Stimulated activated CD8-positive, alpha-beta memory T cell treated with anti-CD3 and anti-CD28 coated beads, Interleukin-7, amount 100 ng/mL, for 48 hours (primary cell): ENCODE results near the gene MYO5B.

Experiments used
- DNase-seq, 2 donors: peaks; one replicate each; pipeline ENCODE4 v3.0.0-alpha.2; 2020; ENCODE audit warnings: low read depth in 1 of 2; ENCODE audit errors: extremely low read depth in 1 of 2

Gene MYO5B

DNA sequence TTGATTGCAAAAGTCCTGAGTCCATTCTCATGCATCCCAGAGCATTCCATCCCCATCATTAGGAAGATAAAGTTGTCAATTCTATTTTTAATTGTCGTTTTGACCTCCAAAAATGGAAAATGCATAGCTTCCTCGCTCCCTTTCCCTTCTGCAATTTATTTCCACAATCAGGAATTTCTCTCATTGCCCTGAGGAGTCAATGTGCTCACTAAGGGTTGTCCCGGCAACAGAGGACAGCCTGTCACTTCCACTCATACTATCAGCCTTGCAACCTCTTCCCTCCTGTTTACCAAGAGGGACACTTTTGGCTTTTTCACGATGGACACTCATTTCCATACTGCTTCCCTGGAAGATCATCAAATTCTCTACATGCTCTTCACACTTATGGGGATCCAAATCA lies 164.8 kb downstream of the MYO5B start:
- no peak for DNase-seq

DNA sequence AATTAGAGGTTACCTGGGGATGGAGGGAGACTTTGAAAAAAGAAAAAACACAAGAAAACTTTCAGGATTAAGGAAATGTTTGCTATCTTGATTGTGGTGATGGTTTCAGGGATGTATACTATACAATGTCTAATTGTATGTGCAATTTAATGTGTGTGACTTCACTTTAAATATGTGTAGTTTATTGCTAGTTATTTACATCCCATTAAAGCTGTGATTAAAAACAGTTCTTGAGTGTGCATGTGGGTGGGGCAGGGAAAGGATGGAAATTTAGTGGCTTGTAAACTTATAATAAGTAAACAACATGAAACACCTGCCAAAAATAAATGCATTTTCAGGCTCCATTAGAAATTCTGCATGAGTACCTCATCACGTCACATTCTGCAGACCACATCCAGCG lies 167.0 kb downstream of the MYO5B start:
- no peak for DNase-seq

DNA sequence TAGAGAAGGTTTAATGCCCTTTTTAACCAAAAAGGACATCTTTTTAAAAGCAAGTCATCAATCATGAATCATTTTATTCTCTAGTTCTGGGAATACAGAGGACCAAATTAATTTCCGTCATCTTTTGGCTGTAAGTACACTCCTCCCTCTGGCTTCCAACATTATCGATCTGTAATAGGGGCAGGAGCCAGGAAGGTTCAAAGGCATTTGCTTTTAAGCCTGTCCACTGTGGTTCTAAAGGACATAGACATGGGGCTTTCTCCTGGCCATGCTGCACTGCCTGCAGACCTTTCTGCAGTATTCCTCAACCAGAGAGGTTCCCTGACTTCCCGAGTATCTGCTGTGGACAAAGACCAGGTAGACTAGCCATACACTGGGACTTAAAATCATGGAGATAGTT lies 170.5 kb downstream of the MYO5B start:
- no peak for DNase-seq

DNA sequence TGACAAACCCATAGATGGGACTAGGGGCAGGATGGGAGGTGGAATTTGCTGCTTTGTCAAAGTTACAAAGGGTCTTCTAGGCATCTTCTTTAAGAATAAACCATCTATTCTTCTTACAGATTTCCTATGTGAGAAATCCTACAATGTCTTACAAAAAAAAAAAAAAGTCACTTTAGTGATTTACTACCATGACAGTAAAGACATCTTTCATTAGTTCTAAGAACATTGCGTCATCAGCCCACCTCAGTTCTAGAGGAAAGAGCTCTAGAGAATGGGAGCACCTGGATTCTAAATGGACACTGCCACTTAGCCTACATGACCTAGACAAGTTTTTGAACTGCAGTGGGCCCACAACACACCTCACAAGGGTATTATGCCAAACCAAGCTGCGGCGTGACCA lies 172.0 kb downstream of the MYO5B start:
- DNase-seq: no peak

DNA sequence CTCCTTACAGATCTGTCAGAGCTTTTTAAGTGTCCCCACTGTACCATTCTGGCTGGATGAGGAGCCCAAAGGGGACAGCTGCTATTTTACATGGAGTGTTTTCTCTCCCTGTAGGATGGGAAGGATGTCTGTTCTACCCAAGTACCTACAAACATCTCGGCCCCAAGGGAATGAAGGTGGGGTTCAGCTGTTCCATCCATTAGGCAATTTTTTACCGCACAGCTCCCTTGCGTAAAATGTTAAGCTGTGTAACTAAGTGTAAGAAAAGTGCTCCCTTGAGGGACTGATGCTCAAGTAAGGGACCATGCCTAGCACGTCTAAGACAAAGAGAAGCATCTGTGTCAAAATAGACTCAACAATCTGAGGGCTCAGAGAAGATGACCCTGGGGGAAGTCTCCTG lies 180.3 kb downstream of the MYO5B start:
- DNase-seq: no peak

- DNase-seq: no peak
These were observed 181.4 kb downstream of the MYO5B start for GRCh38 chr18:50013363-50014138.

DNA sequence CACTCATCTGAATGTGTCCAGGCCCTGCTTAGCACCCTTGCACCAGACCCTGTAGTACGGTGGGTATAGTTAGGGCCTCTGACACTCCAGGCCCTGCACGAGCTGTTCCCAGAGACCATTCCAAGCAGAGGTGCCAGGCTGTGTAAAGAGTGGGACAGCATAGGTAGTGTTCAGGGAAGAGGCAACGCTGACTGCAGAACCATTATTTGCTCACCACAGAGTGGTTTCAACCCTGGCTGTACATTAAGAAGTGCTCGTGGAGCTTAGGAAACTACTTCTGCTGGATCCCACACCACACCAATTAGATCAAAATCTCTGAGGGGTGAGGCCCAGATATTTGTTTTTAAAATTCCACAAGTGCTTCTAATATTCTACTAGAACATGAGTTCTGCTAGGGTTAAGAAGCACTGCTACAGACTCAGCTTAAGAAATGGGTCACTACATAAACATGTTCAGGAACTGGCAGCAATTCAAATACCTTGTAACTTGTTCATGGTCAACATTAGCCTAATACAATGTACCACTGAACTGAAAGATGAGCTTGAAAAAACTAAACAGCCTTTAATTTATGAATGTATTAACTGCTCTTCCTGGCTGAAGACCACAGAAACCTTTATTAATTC lies 183.0 kb downstream of the MYO5B start:
- no peak for DNase-seq

DNA sequence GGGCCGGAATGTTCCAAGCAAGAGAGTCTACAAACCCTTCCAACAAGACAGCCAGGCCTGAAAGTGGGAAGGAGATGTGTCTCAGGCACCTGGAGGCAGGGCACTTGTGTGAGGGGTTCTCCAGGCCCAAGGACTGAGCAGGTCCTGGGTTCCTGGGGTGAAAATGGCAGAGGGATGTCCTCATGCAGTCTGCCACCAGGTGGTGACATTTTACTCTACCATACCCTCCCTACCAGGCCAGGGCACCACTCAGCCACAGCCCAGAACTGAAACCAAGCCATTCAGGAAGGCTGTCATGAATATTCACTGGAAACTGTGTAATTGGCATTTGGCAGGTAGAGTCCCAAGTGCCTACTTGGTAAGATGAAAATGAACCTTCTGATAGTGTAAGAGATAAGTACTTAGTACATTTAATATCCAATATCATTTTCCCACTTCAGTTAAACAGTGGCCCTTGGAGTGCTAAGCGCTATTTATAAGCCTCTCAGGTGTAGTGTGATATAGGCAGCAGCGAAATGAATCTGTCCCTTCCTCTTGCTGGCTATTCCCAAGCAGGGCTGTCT lies 185.1 kb downstream of the MYO5B start:
- DNase-seq: peak in 1 of 2 donors; percentile 5

DNA sequence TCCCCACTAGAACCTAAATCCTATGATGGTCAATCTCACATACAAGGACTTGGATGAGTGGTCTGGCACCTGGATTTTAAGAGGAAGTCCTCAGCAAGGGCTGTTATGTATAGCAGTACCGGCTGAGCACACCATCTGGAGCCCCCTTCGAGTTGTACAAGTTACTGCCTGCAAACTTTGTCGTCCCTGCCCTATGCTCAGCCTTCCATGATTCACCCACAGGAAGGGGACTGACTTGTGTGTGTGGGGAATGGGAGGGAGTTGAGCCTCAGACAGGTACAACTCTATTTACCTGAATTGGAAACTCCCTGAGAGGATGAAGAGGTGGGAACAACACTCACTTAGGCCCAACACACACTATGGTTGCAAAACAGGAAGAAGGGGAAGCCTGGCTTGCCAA lies 186.6 kb downstream of the MYO5B start:
- DNase-seq: no peak

DNA sequence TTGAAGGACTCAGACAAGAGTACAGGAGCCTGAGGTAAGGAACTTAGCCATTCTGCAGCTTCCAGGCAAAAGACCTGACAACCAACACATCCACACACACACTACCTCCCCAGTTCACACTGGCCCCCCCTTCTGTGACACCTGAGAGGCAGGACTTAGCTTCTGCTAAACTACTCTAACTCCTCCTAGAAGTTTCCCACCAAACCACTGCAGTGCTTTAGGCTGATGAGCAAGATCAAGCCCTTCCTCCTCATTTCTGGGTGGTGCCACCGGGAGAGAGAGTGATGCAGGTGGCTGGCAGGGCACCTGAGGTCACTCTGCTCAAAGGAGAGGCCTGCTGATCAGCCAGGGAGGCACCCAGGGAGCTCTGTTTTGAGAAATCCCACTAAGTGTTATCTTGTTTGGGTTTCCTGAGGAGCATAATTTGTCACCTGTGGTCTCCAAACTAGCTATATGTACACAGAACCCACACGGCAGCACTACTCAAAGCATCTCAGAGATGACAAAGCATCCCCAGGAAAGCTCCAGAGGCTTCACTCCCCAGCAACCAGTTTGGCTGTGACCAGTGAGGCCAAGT lies 188.4 kb downstream of the MYO5B start:
- DNase-seq: no peak

DNA sequence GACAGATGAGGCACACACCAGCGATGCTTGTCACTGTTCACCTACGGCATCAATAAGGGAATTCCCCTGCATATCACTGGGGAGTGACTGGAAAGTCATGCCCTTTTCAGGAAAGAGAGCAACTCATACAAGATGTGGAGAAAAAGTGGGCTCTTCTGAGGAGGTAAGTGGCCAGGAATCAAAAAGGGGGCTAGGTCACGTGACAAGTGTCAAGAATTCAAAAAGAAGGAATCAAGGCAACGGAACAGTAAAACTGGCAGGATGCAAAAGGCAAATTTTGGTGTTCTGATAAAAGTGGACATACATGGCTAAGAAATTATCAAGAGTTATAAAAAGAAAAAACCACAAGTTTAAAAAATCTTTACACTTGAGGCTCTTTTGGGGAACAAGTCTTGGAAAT lies 190.9 kb downstream of the MYO5B start:
- DNase-seq: no peak

- no peak for DNase-seq
These were observed 192.2 kb downstream of the MYO5B start for GRCh38 chr18:50002781-50003180.

GRCh38 chr18:50000227-50000626 lies 194.7 kb downstream of the MYO5B start:
- DNase-seq: no peak

DNA sequence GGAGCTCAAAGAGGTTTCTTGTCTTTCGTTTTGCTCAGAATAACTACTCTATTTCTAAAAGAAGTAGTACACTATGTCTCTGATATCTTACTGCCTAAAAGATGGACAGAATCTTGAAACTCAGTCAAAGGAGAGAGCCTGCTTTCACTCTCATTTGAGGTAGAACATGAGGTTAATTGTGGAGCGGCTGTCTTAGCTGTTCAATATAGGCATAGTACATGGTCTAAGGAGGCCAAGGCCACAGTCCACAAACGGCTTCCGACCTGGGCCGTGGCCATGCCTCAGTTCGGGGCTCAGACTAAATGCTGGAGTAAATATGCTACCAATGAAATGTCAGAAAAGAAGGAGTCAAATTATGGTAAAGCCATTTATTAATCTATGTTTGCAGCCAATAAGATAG lies 195.8 kb downstream of the MYO5B start:
- no peak for DNase-seq

GRCh38 chr18:49997558-49997957 lies 197.4 kb downstream of the MYO5B start:
- no peak for DNase-seq

GRCh38 chr18:49994410-49994809 lies 200.5 kb downstream of the MYO5B start:
- no peak for DNase-seq

DNA sequence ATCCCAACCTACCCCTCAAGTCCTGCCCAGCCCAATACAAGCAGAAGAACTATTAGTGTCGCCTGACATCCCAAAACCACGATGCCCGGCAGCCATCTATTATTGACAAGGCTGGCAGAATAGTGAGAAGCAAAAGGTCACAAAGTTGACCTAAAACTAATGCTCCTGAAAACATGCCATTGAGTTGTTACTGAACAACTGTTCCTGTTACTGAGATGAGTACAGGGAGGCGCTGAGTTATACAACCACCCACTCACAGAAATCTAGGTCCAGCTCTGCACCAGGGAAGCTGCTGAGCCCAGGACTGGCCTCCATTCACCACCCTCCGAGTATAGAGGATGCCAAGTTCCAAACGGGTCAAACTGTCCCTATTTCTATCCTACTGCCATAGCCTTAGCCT lies 201.6 kb downstream of the MYO5B start:
- DNase-seq: no peak

GRCh38 chr18:49988733-49989132 lies 206.2 kb downstream of the MYO5B start:
- DNase-seq: no peak

GRCh38 chr18:49988101-49988500 lies 206.8 kb downstream of the MYO5B start:
- no peak for DNase-seq

GRCh38 chr18:49985236-49985635 lies 209.7 kb downstream of the MYO5B start:
- DNase-seq: no peak

- DNase-seq: no peak
These were observed 214.1 kb downstream of the MYO5B start for GRCh38 chr18:49980896-49981295.
